Natural killer cell (primary cell): ENCODE measurements around the gene ZNF629. TPM values are rescaled to one million over a fixed set of nuclear protein-coding genes. Genes with fewer than 3 reads are reported as not detected.
"Not testable (repeated sequence)": the region's sequence is repeated elsewhere in the genome, so short reads cannot be mapped to it uniquely, and the experiment has no call there.

Experiments used
- ATAC-seq, 3 donors: fragments of 150-1000 bp in 2 of 3; fragments of 200-7000 bp in 1 of 3; cut with Tn5 transposase; 1 replicate in 1 of 3; 2 replicates in 2 of 3; pipeline ENCODE4 v1.10.0; 2021; ENCODE audit warnings: mild to moderate bottlenecking in 2 of 3, moderate library complexity in 2 of 3
- DNase-seq, 2 donors: peaks; one replicate each; pipeline versions ENCODE4 v3.0.0 to v3.0.0-alpha.2; 2013 to 2021; ENCODE audit warnings: mixed read lengths in 1 of 2
- H3K27ac ChIP-seq: one replicate; pipeline ENCODE4 v1.5.1; 2013; ENCODE audit warnings: mild to moderate bottlenecking, low read length
- H3K27me3 ChIP-seq: one replicate; pipeline ENCODE4 v1.6.1; 2013; ENCODE audit warnings: low read length; ENCODE audit not compliant: control insufficient read depth, insufficient read depth
- H3K36me3 ChIP-seq: one replicate; pipeline ENCODE4 v1.6.1; 2013; ENCODE audit warnings: low read length; ENCODE audit not compliant: control insufficient read depth, insufficient read depth
- H3K4me1 ChIP-seq: one replicate; pipeline ENCODE4 v1.6.1; 2013; ENCODE audit warnings: low read length; ENCODE audit not compliant: control insufficient read depth, insufficient read depth
- H3K4me3 ChIP-seq: one replicate; pipeline ENCODE4 v1.5.1; 2013; ENCODE audit warnings: low read length
- H3K9me3 ChIP-seq: one replicate; pipeline ENCODE4 v1.6.1; 2013; ENCODE audit warnings: low read length; ENCODE audit not compliant: control insufficient read depth, insufficient read depth
- H3K27ac Mint-ChIP-seq, 2 donors: one replicate each; pipeline ENCODE4 v1.8.0; 2022; ENCODE audit warnings: mild to moderate bottlenecking in 2 of 2, mixed read lengths in 2 of 2, moderate library complexity in 1 of 2
- H3K27me3 Mint-ChIP-seq, 2 donors: one replicate each; pipeline ENCODE4 v1.8.0; 2022; ENCODE audit warnings: low read depth in 2 of 2, mixed read lengths in 2 of 2
- H3K36me3 Mint-ChIP-seq: one replicate; pipeline ENCODE4 v1.8.0; 2022; ENCODE audit warnings: mixed read lengths
- H3K4me1 Mint-ChIP-seq, 2 donors: one replicate each; pipeline ENCODE4 v1.8.0; 2022; ENCODE audit warnings: mixed read lengths in 2 of 2
- H3K4me3 Mint-ChIP-seq: one replicate; pipeline ENCODE4 v1.8.0; 2022; ENCODE audit warnings: mild to moderate bottlenecking, moderate library complexity, mixed read lengths
- H3K9me3 Mint-ChIP-seq, 2 donors: one replicate each; pipeline ENCODE4 v1.8.0; 2022; ENCODE audit warnings: mixed read lengths in 2 of 2
- CTCF ChIP-seq: fragments of 200-600 bp; IDR thresholded peaks from one replicate; pipeline ENCODE4 v1.8.0; 2022; ENCODE audit warnings: antibody characterized with exemption
- WGBS: methylation state at CpG from one replicate; pipeline ENCODE4 v1.1.7; 2013; ENCODE audit warnings: missing lambda C conversion rate; ENCODE audit not compliant: insufficient coverage; 5-methylcytosine and 5-hydroxymethylcytosine counted together
- intact Hi-C: fragments of 100-400 bp; cut with micrococcal nuclease; formaldehyde crosslinking; loops from one replicate; pipeline ENCODE4 v1.14.2; 2022
- total RNA-seq, 4 donors: library from RNA; stranded (reverse); fragments of 120-200 nt in 1 of 4; gene quantifications; one replicate each; pipeline versions ENCODE4 v1.2.3 to v1.2.4, GENCODE V29; 2013 to 2022

The ZNF629 gene
- total RNA-seq, 3 donors from 2014 or later (not counting 1 experiment from before 2014, with no cell fraction given), result 0.96 to 1.9 (median 1.8) TPM

DNA sequence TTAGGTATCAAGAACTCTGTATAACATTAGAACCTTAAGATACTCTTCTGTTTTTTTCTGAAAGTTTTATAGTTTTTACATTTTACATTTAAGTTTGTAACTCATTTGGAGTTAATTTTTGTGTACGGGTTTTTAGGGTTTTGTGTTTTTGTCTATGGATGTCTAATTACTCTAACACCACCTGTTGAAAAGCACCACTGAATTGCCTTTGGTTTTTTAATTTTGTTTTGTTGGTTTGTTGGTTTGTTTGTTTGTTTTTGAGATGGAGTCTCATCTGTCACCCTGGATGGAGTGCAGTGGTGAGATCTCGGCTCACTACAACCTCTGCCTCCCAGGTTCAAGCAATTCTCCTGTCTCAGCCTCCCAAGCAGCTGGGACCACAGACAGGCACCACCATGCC lies 29.8 kb upstream of the ZNF629 start:
- 80% methylated on average over 1 of the region's 2 CpGs for WGBS
- ATAC-seq, result no peak
- intact Hi-C loops, result no loop called here
- Mint-ChIP-seq H3K4me1 (peaks cover 15 to 16% of the 10 kb centered on the region in 2 donors), H3K9me3 (no peaks in the 10 kb centered on the region), H3K36me3 (no peaks in the 10 kb centered on the region), H3K27ac (no peak overlapping the region), H3K27me3 (peaks cover 0 to 2% of the 10 kb centered on the region in 2 donors), H3K4me3 (no peak overlapping the region)
- H3K4me3 ChIP-seq, result no peak overlapping the region
- H3K36me3 ChIP-seq, result no peaks in the 10 kb centered on the region
- TF ChIP-seq CTCF, result no peak
- no peak overlapping the region for H3K27ac ChIP-seq
- H3K9me3 ChIP-seq, result no peaks in the 10 kb centered on the region
- no peaks in the 10 kb centered on the region for H3K27me3 ChIP-seq
- no peak for DNase-seq
- H3K4me1 ChIP-seq, result peaks cover 14% of the 10 kb centered on the region

GRCh38 chr16:30813821-30814189 lies 26.8 kb upstream of the ZNF629 start:
- peak overlapping the region; percentile 89 for H3K4me3 Mint-ChIP-seq
- Histone ChIP-seq H3K36me3 (no peaks in the 10 kb centered on the region), H3K27me3 (no peaks in the 10 kb centered on the region), H3K4me1 (peaks cover 14% of the 10 kb centered on the region), H3K27ac (peak overlapping the region; percentile 83), H3K9me3 (no peaks in the 10 kb centered on the region), H3K4me3 (peak overlapping the region; percentile 48)
- intact Hi-C loops, result loop anchor here (1.0 kb wide), 2 partner anchors 52 to 66 kb away; partner anchors contain the start of genes CFAP119, PHKG2 and RNF40
- H3K27ac Mint-ChIP-seq, result peak overlapping the region; percentile 85 to 88
- TF ChIP-seq CTCF, result no peak
- H3K36me3 Mint-ChIP-seq, result no peaks in the 10 kb centered on the region
- peak in 2 of 3 donors; percentile 1 to 5 for ATAC-seq
- 97% methylated on average over 3 of the region's 3 CpGs for WGBS
- no peaks in the 10 kb centered on the region for H3K9me3 Mint-ChIP-seq
- H3K27me3 Mint-ChIP-seq, result peaks cover 0 to 3% of the 10 kb centered on the region in 2 donors
- DNase-seq, result no peak
- peaks cover 15 to 16% of the 10 kb centered on the region in 2 donors for H3K4me1 Mint-ChIP-seq

DNA sequence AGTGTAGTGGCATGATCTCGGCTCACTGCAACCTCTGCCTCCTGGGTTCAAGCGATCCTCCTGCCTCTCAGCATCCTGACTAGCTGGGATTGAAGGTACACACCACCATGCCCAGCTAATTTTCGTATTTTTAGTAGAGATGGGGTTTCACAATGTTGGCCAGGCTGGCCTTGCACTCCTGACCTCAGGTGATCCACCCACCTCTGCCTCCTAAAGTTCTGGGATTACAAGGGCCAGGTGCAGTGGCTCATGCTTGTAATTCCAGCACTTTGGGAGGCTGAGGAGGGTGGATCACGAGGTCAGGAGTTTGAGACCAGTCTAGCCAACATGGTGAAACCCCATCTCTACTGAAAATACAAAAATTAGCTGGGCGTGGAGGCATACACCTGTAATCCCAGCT lies 22.7 kb upstream of the ZNF629 start:
- H3K4me3 Mint-ChIP-seq, intact Hi-C loops, H3K36me3 Mint-ChIP-seq, DNase-seq, ATAC-seq, H3K9me3 ChIP-seq, H3K27me3 ChIP-seq, H3K27me3 Mint-ChIP-seq, H3K36me3 ChIP-seq, H3K27ac Mint-ChIP-seq, H3K27ac ChIP-seq, H3K9me3 Mint-ChIP-seq, H3K4me3 ChIP-seq: not testable (repeated sequence)
- peaks cover 31% of the 10 kb centered on the region for H3K4me1 ChIP-seq
- H3K4me1 Mint-ChIP-seq, result peaks cover 29 to 32% of the 10 kb centered on the region in 2 donors
- WGBS, result 83% methylated on average over 5 of the region's 5 CpGs

DNA sequence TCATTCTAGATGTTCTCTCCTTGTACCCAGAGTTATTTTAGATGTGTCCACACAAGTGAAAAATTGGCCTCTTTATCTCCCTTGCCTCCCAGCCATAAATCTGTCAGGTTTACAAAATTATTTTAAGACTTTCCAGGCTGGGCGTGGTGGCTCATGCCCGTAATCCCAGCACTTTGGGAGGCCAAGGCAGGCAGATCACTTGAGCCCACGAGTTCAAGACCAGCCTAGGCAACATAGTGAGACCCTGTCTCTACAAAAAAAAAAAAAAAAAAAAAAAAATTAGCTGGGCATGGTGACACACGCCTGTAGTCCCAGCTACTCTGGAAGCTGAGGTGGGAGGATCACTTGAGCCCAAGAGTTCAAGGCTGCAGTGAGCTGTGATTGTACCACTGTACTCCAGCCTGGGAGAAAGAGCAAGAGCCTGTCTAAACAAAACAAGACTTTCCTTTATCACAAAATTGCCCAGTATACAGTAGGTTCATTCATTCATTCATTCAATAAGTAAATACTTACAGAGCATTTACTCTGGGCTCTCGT lies 22.0 kb upstream of the ZNF629 start:
- H3K4me3 ChIP-seq, H3K27me3 ChIP-seq, H3K27ac Mint-ChIP-seq, H3K4me3 Mint-ChIP-seq, H3K36me3 ChIP-seq, intact Hi-C loops, DNase-seq, H3K27me3 Mint-ChIP-seq, H3K9me3 ChIP-seq, H3K9me3 Mint-ChIP-seq, H3K27ac ChIP-seq, ATAC-seq, H3K36me3 Mint-ChIP-seq: not testable (repeated sequence)
- H3K4me1 Mint-ChIP-seq, result peaks cover 21 to 26% of the 10 kb centered on the region in 2 donors
- H3K4me1 ChIP-seq, result peaks cover 27% of the 10 kb centered on the region
- WGBS, result 58% methylated on average over 4 of the region's 5 CpGs
